Measurements from ENCODE around the gene LRBA. TPM values are rescaled to one million over a fixed set of nuclear protein-coding genes. Genes with fewer than 3 reads are reported as not detected.
A peak's percentile ranks its signal among the peaks of the same experiment; 100 is the strongest.

LRBA gene
- total and polyA plus RNA-seq, 9 of the 15 experiments (the other 6 are each of a cell fraction or from before 2014, with no cell fraction given) = 24.2 to 88.7 (median 59.7) TPM

GRCh38 chr4:150769248-150769647 lies 245.8 kb downstream of the LRBA start (continued):
- TF ChIP-seq BCLAF1 (IDR thresholded peaks at IDR 0.05; ENCODE audit: borderline replicate concordance in 1 of 2, control insufficient read depth in 1 of 2, low read depth in 2 of 2, low read length in 1 of 2) (no peak), DACH1 (IDR thresholded peaks at IDR 0.05; ENCODE audit: partially characterized antibody) (no peak), HDAC1 (IDR thresholded peaks at IDR 0.05) (no peak), NFIC (IDR thresholded peaks at IDR 0.05) (no peak), ARNT (IDR thresholded peaks at IDR 0.05) (no peak), DNMT1 (IDR thresholded peaks at IDR 0.05) (no peak), ZNF253 (CRISPR knock-in tag; conservative IDR thresholded peaks at IDR 0.05) (no peak), GATA2 (CRISPR knock-in tag; IDR thresholded peaks at IDR 0.05) (no peak), NR3C1 (CRISPR knock-in tag; IDR thresholded peaks at IDR 0.05) (no peak), SAFB (IDR thresholded peaks at IDR 0.05; ENCODE audit: borderline replicate concordance, low read depth, low read length) (no peak), HMG20A (CRISPR knock-in tag; conservative IDR thresholded peaks at IDR 0.05) (no peak), ATF3 (IDR thresholded peaks at IDR 0.05) (peak; percentile 71), ATF3 (CRISPR knock-in tag; conservative IDR thresholded peaks at IDR 0.05) (no peak), ZBTB11 (CRISPR knock-in tag; IDR thresholded peaks at IDR 0.05) (no peak), C11orf30 (IDR thresholded peaks at IDR 0.05; ENCODE audit: low read depth) (peak; percentile 89), DPF2 (IDR thresholded peaks at IDR 0.05) (peak; percentile 62; the same call in 1 of the 2 replicates), CBX5 (IDR thresholded peaks at IDR 0.05; ENCODE audit: borderline replicate concordance, low read depth) (no peak), ZNF436 (CRISPR knock-in tag; IDR thresholded peaks at IDR 0.05) (no peak), FOSL1 (tag; conservative IDR thresholded peaks at IDR 0.05) (peak; percentile 66), PTTG1 (tag; IDR thresholded peaks at IDR 0.05; ENCODE audit: low read depth) (no peak), ELF1 (tag; IDR thresholded peaks at IDR 0.05) (no peak), SMARCA4 (IDR thresholded peaks at IDR 0.05) (peak; percentile 70), CREB1 (IDR thresholded peaks at IDR 0.05) (no peak), CREB1 (CRISPR knock-in tag; IDR thresholded peaks at IDR 0.05) (no peak), STAT5B (CRISPR knock-in tag; IDR thresholded peaks at IDR 0.05) (no peak), CHCHD3 (CRISPR knock-in tag; IDR thresholded peaks at IDR 0.05) (no peak)

Measured in K562 (cell line).